Fibroblast of lung (primary cell): ENCODE data around the gene NXPH3. TPM values are rescaled to one million over a fixed set of nuclear protein-coding genes. Genes with fewer than 3 reads are reported as not detected.

Experiments
- DNase-seq, 2 donors: peaks; one replicate each; pipeline versions ENCODE4 v3.0.0 to v3.0.0-alpha.2; 2010; ENCODE audit warnings: low read depth in 2 of 2
- H2AFZ ChIP-seq: 2 replicates; pipeline ENCODE4 v1.5.1; 2012; ENCODE audit warnings: low read length, control low read depth, inconsistent platforms
- H3K27ac ChIP-seq: 2 replicates; pipeline ENCODE4 v1.5.1; 2011; ENCODE audit warnings: low read length, control low read depth; ENCODE audit not compliant: insufficient read depth
- H3K27me3 ChIP-seq: 2 replicates; pipeline ENCODE4 v1.5.1; 2011; ENCODE audit warnings: mild to moderate bottlenecking, low read length; ENCODE audit not compliant: control insufficient read depth, insufficient read depth
- H3K36me3 ChIP-seq: 2 replicates; pipeline ENCODE4 v1.5.1; 2011; ENCODE audit warnings: low read length; ENCODE audit not compliant: control insufficient read depth, insufficient read depth
- H3K4me1 ChIP-seq: 2 replicates; pipeline ENCODE4 v1.5.1; 2011; ENCODE audit warnings: low read length; ENCODE audit not compliant: control insufficient read depth, insufficient read depth; ENCODE audit errors: extremely low read depth
- H3K4me2 ChIP-seq: 2 replicates; pipeline ENCODE4 v1.5.1; 2011; ENCODE audit warnings: low read length, control low read depth; ENCODE audit not compliant: insufficient read depth; ENCODE audit errors: extremely low read depth
- H3K4me3 ChIP-seq, 4 experiments: fragments of 200-600 bp in 1 of 4; sonication (generic) in 1 of 4; replicated peaks in 1 of 4; 2 replicates each; pipeline ENCODE4 v1.5.1; 2011 to 2016; ENCODE audit warnings: low read length in 4 of 4, low read depth in 3 of 4, mild to moderate bottlenecking in 3 of 4, control low read depth in 2 of 4, inconsistent platforms in 1 of 4, mixed read lengths in 1 of 4; ENCODE audit not compliant: insufficient read depth in 1 of 4; ENCODE audit errors: control extremely low read depth in 1 of 4
- H3K79me2 ChIP-seq: 2 replicates; pipeline ENCODE4 v1.5.1; 2012; ENCODE audit warnings: mild to moderate bottlenecking, low read length, inconsistent platforms; ENCODE audit not compliant: control insufficient read depth, insufficient read depth
- H3K9ac ChIP-seq: 2 replicates; pipeline ENCODE4 v1.5.1; 2011; ENCODE audit warnings: mild to moderate bottlenecking, low read length, control low read depth; ENCODE audit not compliant: insufficient read depth
- H3K9me3 ChIP-seq: 2 replicates; pipeline ENCODE4 v1.5.1; 2012; ENCODE audit warnings: low read depth, low read length; ENCODE audit not compliant: control insufficient read depth, insufficient read depth
- H4K20me1 ChIP-seq: 2 replicates; pipeline ENCODE4 v1.5.1; 2011; ENCODE audit warnings: low read length; ENCODE audit not compliant: control insufficient read depth, insufficient read depth; ENCODE audit errors: extremely low read depth
- CTCF ChIP-seq, 2 donors: IDR thresholded peaks in 1 of 2; conservative IDR thresholded peaks in 1 of 2; 1 replicate in 1 of 2; 2 replicates in 1 of 2; pipeline ENCODE4 v1.5.1; 2011 to 2012; ENCODE audit warnings: low read length in 2 of 2, control low read depth in 1 of 2, inconsistent platforms in 1 of 2, low read depth in 1 of 2, mild to moderate bottlenecking in 1 of 2
- EZH2 ChIP-seq: IDR thresholded peaks from 2 replicates; pipeline ENCODE4 v1.5.1; 2012; ENCODE audit warnings: low read length, control low read depth, mild to moderate bottlenecking; ENCODE audit errors: missing control alignments
- polyA plus RNA-seq, 2 donors: library from polyadenylated mRNA; depleted of rRNA in 1 of 2; stranded (reverse) in 1 of 2; unstranded in 1 of 2; fragments of >200 nt; gene quantifications; 2 replicates each; pipeline ENCODE4 v1.2.1, GENCODE V29; 2011 to 2012; ENCODE audit warnings: missing spikeins in 1 of 2
- total RNA-seq: library from RNA; depleted of rRNA; stranded (reverse); fragments of >200 nt; gene quantifications from 2 replicates; pipeline ENCODE4 v1.2.1, GENCODE V29; 2014

Gene NXPH3
- total and polyA plus RNA-seq, 2 donors (not counting 1 experiment from before 2014, with no cell fraction given) = 0.36 to 0.66 TPM

DNA sequence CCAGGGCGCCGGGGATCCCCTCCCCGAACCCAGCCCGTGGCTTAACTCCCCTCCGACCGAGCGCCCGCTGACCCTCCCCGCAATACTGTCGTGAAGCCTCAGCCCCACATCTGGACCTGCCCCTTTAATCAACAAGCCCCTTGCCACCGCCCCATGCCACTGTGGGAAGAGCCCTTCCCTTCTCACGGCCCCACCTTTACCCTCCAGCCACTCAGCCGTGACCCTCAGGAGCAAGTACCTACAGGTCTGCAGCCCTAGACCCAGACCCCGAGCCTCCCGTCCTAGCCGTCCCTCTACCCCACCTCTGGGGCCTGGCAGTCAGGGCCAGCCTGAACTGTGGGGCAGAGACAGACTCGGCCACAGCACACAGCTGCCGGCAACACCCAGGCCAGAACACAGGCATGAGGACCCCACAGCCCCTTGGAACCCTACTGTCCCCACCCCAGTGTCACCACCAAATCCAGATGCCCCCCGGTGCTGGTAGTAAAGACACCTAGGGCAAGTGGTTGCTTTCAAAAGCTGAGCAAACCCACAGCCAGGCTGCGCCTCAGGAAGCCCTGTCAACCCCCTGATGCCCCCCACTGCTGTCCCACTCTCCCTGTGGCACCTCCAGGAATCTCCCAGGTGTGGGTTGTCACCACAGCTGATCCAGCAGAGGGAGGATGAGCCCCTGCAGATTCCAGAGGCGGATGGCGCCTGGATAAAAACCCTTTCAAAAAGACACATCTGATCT lies 1.4 kb downstream of the NXPH3 start:
- Histone ChIP-seq H2AFZ (peak overlapping the region; percentile 48), H3K27me3 (peaks cover 27% of the 10 kb centered on the region), H3K9ac (peak overlapping the region; percentile 20), H4K20me1 (no peaks in the 10 kb centered on the region), H3K4me2 (peak overlapping the region; percentile 81), H3K36me3 (no peaks in the 10 kb centered on the region), H3K4me1 (no peaks in the 10 kb centered on the region), H3K9me3 (no peaks in the 10 kb centered on the region), H3K4me3 (peak overlapping the region in 3 of 4 experiments; percentile 27 to 70 (median 60)), H3K27ac (no peak overlapping the region), H3K79me2 (no peaks in the 10 kb centered on the region)
- no peak for DNase-seq
- TF ChIP-seq CTCF (conservative IDR thresholded peaks at IDR 0.05 in 1 of 2, IDR thresholded peaks at IDR 0.05 in 1 of 2; ENCODE audit: low read depth in 1 of 2, low read length in 2 of 2) (no peak), EZH2 (no peak)

DNA sequence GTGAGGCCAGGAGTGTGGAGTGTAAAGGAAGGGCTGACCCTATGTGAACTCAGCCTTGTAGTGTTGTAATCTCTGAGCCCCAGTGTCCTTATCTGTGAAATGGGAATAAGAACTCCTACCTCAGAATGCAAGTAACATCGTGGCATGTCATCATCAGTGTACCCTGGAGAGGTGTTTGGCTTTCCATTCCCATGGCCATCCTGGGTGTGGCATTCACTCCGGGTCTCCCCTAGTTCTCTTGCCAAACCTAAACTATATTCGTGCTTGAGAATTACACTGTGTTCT lies 1.9 kb downstream of the NXPH3 start:
- peak; percentile 63 for TF ChIP-seq EZH2
- TF ChIP-seq CTCF (conservative IDR thresholded peaks at IDR 0.05 in 1 of 2, IDR thresholded peaks at IDR 0.05 in 1 of 2; ENCODE audit: low read depth in 1 of 2, low read length in 2 of 2) = no peak
- H4K20me1 ChIP-seq = no peaks in the 10 kb centered on the region
- no peak overlapping the region for H3K9ac ChIP-seq
- no peaks in the 10 kb centered on the region for H3K36me3 ChIP-seq
- H3K27ac ChIP-seq = no peak overlapping the region
- H3K4me1 ChIP-seq = no peaks in the 10 kb centered on the region
- no peak overlapping the region for H3K4me2 ChIP-seq
- H2AFZ ChIP-seq = no peak overlapping the region
- no peak for DNase-seq
- H3K79me2 ChIP-seq = no peaks in the 10 kb centered on the region
- H3K27me3 ChIP-seq = peaks cover 22% of the 10 kb centered on the region
- no peaks in the 10 kb centered on the region for H3K9me3 ChIP-seq
- no peak overlapping the region for H3K4me3 ChIP-seq

GRCh38 chr17:49577963-49578362 lies 2.3 kb downstream of the NXPH3 start:
- Histone ChIP-seq H3K36me3 (no peaks in the 10 kb centered on the region), H3K4me3 (no peak overlapping the region), H2AFZ (no peak overlapping the region), H3K27me3 (peaks cover 20% of the 10 kb centered on the region), H3K4me1 (no peaks in the 10 kb centered on the region), H4K20me1 (no peaks in the 10 kb centered on the region), H3K9me3 (no peaks in the 10 kb centered on the region), H3K27ac (no peak overlapping the region), H3K4me2 (no peak overlapping the region), H3K9ac (no peak overlapping the region), H3K79me2 (no peaks in the 10 kb centered on the region)
- TF ChIP-seq EZH2 (no peak), CTCF (conservative IDR thresholded peaks at IDR 0.05 in 1 of 2, IDR thresholded peaks at IDR 0.05 in 1 of 2; ENCODE audit: low read depth in 1 of 2, low read length in 2 of 2) (no peak)
- DNase-seq = no peak
